Fibroblast of gingiva (primary cell): ENCODE results near the gene RAB7B.

ENCODE experiments used
- DNase-seq: peaks from one replicate; pipeline ENCODE4 v3.0.0-alpha.2; 2011; ENCODE audit warnings: low read depth

The RAB7B gene

GRCh38 chr1:205948886-205949285 is 54.3 kb downstream of the RAB7B start:
- no peak for DNase-seq

DNA sequence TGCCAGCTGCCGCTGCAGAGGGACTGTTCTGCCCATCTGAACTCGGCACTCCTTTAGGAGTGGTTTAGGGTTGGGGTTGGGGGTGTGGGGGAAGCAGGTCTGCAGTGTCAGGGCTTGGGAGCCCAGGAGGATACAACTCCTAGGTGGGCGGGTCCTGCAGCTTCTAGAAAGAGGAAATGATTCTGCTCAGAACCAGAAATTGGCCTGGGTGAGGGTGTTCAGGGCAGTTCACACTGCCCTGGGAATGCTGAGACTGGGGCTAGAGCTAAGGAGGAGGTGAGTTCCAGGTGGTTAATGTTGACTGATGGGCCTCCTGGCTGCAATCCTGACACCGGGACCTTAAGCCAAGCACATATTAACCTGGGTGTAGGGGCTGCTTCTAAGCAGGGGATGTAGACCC is 55.2 kb downstream of the RAB7B start:
- DNase-seq = no peak

DNA sequence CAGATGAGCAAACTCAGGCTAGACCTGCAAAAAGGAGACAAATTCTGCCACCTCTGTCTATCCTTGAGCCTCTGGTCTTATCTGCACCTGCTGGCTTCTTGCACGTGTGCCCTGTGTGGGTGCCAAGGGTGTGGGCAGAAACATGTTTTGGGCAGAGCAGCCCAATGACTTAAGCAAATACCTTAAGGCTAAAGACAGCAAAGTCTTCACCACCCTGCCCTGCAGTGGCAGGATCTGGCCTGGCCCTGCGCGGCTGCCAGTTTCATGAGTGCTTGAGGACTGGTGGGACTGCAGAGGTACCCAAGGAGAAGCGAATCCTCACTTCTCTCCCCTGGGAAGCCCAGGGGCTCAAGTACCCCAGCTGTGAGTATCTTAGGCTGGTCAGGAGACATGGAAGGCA is 56.2 kb downstream of the RAB7B start:
- DNase-seq = no peak

DNA sequence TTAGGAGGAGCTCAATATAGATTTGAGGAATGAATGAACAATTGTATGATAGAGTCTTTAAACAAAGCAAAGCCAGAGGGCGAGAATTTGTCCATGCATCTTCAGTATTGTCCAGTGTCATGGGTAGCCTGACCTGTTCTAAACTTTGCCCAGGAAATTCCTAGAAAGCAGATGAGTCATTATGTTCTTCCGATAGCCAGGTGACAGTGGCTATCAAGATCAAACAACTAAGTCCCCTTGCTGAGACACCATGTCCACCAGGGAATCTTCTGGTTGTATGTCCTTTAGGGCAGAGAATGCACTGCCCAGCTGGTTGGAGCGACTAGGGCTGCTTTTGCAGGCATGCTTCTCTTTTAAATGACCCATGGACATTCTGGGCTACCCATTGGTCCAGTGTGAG is 58.1 kb downstream of the RAB7B start:
- no peak for DNase-seq

GRCh38 chr1:205944525-205944924 is 58.7 kb downstream of the RAB7B start:
- no peak for DNase-seq

DNA sequence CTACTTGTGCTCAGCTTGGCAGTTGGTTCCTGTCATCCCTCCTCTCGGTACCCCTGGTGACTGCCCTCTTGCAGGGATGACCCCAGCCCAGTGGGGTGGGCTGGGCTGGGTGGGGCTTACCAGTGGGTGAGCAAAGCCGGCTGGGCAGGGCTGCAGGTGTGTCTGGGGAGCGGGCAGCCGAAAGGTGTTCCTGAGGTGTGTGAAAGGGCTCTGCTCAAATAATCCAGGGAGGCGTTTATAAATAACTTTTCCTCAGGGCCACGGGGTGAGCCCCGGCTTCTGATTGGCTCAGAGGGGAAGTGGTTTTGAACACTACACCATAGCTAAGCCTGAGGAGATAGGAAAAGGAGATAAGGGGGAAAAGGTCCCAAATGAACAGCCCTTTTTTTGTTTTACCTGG is 60.0 kb downstream of the RAB7B start, which contains the start of gene SLC26A9:
SLC26A9 (minus strand) TSS at position 212 of the 400 bp plus-strand sequence. CDS start 7,636 bp downstream, outside the sequence.
- no peak for DNase-seq

DNA sequence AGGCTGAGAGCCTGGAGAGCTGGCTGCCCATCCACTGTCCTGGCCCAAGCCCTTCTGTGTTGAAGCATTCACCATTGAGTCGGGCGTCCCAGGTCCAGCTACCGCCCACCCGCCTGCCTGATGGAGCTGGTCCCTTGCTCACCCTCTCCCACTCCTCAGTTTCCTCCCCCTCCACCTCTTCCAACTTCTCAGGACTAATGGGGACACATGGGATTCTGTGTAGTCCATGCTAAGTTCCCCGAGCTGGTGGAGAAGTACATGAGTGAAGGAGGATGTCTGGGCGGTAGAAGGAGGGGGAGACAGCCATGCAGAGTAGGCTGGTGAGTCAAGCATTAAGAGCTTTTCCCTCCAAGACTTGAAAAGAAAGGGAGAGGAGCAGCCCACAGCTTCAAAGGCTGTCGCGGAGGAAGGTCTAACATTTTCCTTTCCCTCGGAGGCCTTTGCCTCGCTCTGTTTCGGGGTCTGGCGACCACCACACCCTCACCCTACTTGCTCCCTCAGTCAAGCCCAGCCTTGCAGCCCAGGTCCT is 60.5 kb downstream of the RAB7B start:
- no peak for DNase-seq

GRCh38 chr1:205940710-205941109 is 62.5 kb downstream of the RAB7B start:
- no peak for DNase-seq

- DNase-seq = no peak
Observed at GRCh38 chr1:205939690-205940330, 63.4 kb downstream of the RAB7B start.

GRCh38 chr1:205938682-205939081 is 64.5 kb downstream of the RAB7B start:
- DNase-seq = no peak

DNA sequence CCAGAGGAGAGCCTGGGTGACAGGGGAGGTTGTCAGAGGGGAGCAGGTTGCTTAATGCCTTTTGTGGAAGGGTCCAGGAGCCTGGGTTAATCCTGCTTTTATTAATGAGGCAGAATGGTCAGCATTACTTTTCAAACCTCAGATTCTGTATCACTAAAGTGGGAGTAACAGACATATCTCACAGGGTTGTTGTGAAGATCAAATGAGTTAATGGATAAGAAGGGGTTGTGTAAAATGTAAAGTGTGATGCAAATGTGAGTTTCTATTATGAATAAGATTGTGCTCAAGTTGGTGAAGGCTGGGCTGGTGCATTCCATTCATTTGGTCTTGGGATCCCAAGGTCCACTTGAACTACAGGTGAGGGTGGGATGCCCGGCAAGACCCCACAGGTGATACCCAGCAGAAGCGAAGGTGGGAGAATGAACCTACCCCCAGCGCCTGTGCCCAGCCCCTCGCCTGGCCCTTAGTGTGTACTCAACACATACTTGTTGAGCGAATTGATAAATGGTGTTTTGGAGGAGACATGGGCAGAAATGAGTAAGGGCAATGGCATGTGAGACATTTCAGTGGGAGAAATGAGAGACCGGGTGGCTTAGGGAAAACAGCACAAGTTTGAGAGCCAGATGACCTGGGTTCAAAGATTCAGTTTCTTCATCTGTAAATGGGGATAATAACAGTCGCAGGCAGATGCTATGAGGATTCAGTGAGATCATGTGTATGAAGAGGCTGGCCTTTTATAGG is 66.2 kb downstream of the RAB7B start:
- DNase-seq = peak; percentile 18

GRCh38 chr1:205936311-205936710 is 66.9 kb downstream of the RAB7B start:
- no peak for DNase-seq

DNA sequence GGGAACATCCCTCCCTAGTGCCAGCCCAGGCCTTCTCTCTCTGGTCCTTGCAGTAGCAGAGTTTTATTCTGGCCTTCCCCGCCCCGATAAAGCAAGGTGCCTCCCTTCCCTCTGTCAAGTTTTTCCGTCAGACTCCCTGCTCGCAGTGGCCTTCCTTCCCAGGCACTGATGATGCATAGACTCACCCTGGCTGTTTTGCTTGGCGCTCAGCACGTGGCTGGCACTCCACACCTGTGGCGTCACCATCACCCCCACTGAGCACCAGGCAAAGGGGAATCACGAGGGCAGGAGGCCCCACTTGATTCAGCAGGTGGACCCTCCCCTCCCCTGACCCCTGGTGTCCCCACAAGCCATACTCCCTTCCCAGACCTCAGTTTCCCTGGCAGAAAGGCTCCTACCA is 67.3 kb downstream of the RAB7B start:
- DNase-seq = no peak

GRCh38 chr1:205934788-205935187 is 68.4 kb downstream of the RAB7B start:
- DNase-seq = no peak

GRCh38 chr1:205933671-205934618 is 69.2 kb downstream of the RAB7B start:
- DNase-seq = peak; percentile 65

- no peak for DNase-seq
Observed at GRCh38 chr1:205932776-205933175, 70.4 kb downstream of the RAB7B start.

- DNase-seq = no peak
Observed at GRCh38 chr1:205930799-205931281, 72.4 kb downstream of the RAB7B start.

GRCh38 chr1:205930195-205930577 is 73.0 kb downstream of the RAB7B start:
- no peak for DNase-seq

DNA sequence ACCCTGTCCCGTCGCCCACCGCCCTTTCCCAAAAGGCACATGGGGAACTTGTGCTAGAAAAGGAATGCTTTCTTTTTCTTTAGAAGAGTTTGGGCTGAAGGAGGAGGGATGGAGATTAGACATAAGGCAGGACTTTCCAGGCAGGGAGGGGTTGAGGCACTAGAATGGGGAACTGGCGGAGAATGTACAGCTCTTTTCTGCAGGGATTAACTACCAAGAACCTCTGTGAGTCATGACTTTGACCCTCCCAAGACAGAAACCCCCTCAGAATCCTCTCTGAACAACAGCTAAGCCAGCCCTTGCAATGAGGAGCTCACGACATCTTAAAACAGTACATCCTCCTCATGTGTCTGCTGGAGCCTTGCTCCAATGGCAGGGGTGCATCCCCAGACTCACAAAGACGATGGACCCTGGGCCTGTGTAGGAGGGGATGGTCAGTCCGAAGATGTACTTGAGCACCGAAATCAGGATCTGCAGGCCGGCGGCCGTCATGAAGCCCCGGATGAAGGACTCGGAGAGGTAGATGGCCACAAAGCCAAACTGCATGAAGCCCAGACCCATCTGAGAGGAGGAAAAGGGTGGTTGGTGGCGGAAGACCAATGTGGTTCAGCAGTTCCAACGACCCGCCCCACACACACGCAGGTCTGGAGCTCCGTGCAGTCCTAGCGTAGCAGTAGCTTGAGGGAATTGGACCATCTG is 73.5 kb downstream of the RAB7B start:
- no peak for DNase-seq

DNA sequence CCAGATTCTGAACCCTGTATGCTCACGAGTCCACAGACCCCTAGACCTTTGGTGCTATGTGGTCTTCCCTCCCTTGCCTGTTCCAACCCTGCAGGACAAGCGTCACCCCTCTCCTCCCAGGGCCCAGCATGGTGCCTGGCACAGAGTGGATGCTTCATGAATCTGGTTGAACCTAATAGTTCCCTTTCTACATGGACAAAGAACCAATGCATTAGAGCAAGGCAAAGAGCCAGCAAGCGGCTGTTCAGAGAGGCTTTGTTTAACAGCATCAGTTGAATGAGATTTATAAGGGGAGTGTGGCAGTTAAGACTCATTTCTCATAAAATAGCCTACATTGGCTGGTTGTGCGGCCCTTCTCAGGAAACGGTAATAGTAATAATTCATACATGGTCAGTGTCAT is 74.9 kb downstream of the RAB7B start:
- DNase-seq = no peak

GRCh38 chr1:205927676-205928075 is 75.5 kb downstream of the RAB7B start:
- no peak for DNase-seq

DNA sequence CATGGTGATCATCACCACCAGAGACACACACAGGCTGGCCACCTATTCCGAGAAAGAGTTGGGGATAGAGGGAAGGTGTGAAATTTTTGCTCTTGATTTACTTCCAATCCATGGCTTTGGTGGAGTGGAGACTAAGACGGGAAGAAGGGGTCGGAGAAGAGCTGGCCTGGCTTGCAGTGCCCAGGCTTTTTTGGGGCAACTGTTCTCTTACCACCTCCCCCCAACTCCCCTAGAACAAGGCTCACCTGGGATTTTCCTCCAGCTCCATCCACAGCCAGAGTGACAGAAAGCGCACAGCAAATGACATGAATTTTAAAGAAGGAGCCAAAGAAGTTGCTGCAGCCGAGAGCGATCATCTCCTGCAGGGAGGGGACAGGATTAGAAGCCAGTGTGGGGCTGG is 75.9 kb downstream of the RAB7B start:
- no peak for DNase-seq
